HG02884 (cell line): Measurements from ENCODE around the gene NOTCH4.
"Not testable (repeated sequence)": the region's sequence is repeated elsewhere in the genome, so short reads cannot be mapped to it uniquely, and the experiment has no call there.

Experiments
- ATAC-seq: cut with Tn5 transposase; IDR thresholded peaks from one replicate; pipeline ENCODE4 v1.9.1; 2021; ENCODE audit warnings: mild to moderate bottlenecking, moderate library complexity; ENCODE audit not compliant: unreplicated experiment

Gene NOTCH4

GRCh38 chr6:32218167-32218566 is 5.7 kb downstream of the NOTCH4 start:
- no peak for ATAC-seq

GRCh38 chr6:32216998-32217397 is 6.9 kb downstream of the NOTCH4 start:
- no peak for ATAC-seq

GRCh38 chr6:32216285-32216684 is 7.6 kb downstream of the NOTCH4 start:
- ATAC-seq, result no peak

- ATAC-seq, result no peak
Measured at GRCh38 chr6:32215617-32216016, 8.2 kb downstream of the NOTCH4 start.

GRCh38 chr6:32214126-32214525 is 9.7 kb downstream of the NOTCH4 start:
- no peak for ATAC-seq

- ATAC-seq, result no peak
Measured at GRCh38 chr6:32213649-32214048, 10.2 kb downstream of the NOTCH4 start.

GRCh38 chr6:32212076-32212760 is 11.6 kb downstream of the NOTCH4 start:
- no peak for ATAC-seq

- ATAC-seq, result not testable (repeated sequence)
Measured at GRCh38 chr6:32211432-32211831, 12.4 kb downstream of the NOTCH4 start.

- no peak for ATAC-seq
Measured at GRCh38 chr6:32210191-32210601, 13.7 kb downstream of the NOTCH4 start.

- ATAC-seq, result no peak
Measured at GRCh38 chr6:32208996-32209395, 14.9 kb downstream of the NOTCH4 start.

GRCh38 chr6:32204268-32204715 is 19.6 kb downstream of the NOTCH4 start:
- ATAC-seq, result no peak

- no peak for ATAC-seq
Measured at GRCh38 chr6:32203426-32204267, 20.2 kb downstream of the NOTCH4 start.

GRCh38 chr6:32202186-32202585 is 21.7 kb downstream of the NOTCH4 start:
- ATAC-seq, result no peak

GRCh38 chr6:32200711-32201475 is 23.0 kb downstream of the NOTCH4 start:
- ATAC-seq, result no peak

GRCh38 chr6:32198866-32199265 is 25.0 kb downstream of the NOTCH4 start:
- no peak for ATAC-seq

- ATAC-seq, result no peak
Measured at GRCh38 chr6:32198345-32198696, 25.5 kb downstream of the NOTCH4 start.

- ATAC-seq, result no peak
Measured at GRCh38 chr6:32196682-32197616, 26.9 kb downstream of the NOTCH4 start.

- ATAC-seq, result peak; percentile 77
Measured at GRCh38 chr6:32195902-32196681, 27.8 kb downstream of the NOTCH4 start.

GRCh38 chr6:32195652-32195901 is 28.3 kb downstream of the NOTCH4 start:
- ATAC-seq, result peak; percentile 69
